IgD-negative memory B cell (primary cell): ENCODE measurements around the gene MRPS2. TPM values are rescaled to one million over a fixed set of nuclear protein-coding genes. Genes with fewer than 3 reads are reported as not detected.
"Not testable (repeated sequence)": the region's sequence is repeated elsewhere in the genome, so short reads cannot be mapped to it uniquely, and the experiment has no call there.

Source experiments
- H3K27ac Mint-ChIP-seq, 3 donors: one replicate each; pipeline ENCODE4 v1.8.0; 2020 to 2022; ENCODE audit warnings: mild to moderate bottlenecking in 3 of 3, mixed read lengths in 3 of 3, moderate library complexity in 1 of 3
- H3K27me3 Mint-ChIP-seq: one replicate; pipeline ENCODE4 v1.8.0; 2021; ENCODE audit warnings: mixed read lengths
- H3K36me3 Mint-ChIP-seq: one replicate; pipeline ENCODE4 v1.8.0; 2020; ENCODE audit warnings: mild to moderate bottlenecking, mixed read lengths
- H3K4me1 Mint-ChIP-seq, 3 donors: one replicate each; pipeline ENCODE4 v1.8.0; 2020 to 2022; ENCODE audit warnings: mixed read lengths in 3 of 3, mild to moderate bottlenecking in 1 of 3
- H3K4me3 Mint-ChIP-seq, 4 donors: one replicate each; pipeline ENCODE4 v1.8.0; 2020 to 2022; ENCODE audit warnings: mild to moderate bottlenecking in 4 of 4, mixed read lengths in 4 of 4, moderate library complexity in 3 of 4
- H3K9me3 Mint-ChIP-seq, 3 donors: one replicate each; pipeline ENCODE4 v1.8.0; 2020 to 2021; ENCODE audit warnings: mixed read lengths in 3 of 3, mild to moderate bottlenecking in 1 of 3
- polyA plus RNA-seq: library from polyadenylated mRNA; unstranded; fragments of 300-500 nt; fragmentation: Illumina TruSeq; gene quantifications from one replicate; pipeline ENCODE4 v1.2.3, GENCODE V29; 2021

MRPS2 gene
- polyA plus RNA-seq, 1 donor from 2014 or later: 65.7 TPM

DNA sequence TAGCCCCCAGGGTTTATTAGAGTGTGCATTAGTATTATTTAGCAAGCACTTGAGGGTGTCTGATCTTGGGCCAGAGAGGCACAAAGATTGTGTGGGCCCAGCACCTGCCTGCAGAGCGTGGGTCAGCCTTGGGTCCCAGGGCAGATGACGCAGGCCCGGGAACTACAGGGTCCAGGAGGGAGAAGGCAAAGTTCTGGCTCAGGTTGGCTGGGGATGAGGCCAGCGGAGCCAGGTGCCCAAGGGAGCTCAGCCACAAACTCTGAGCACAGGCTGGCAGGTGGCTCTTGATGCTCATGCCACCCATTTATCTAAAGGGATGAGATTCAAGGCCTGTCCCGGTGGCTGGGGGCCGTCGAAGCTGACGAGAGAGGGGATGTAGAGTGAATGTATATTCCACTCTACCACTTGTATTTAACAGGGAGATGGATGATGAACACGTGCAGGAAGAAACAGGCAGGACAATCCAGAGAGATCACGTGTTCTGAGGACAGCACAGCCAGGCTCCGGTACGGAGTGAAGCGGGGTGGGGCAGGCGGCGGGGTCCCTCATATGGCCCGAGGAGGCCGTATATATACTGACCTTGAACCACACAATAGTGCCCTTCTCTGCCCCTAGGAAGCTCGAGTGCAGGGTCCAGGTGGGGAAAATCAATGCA lies 44.6 kb downstream of the MRPS2 start:
- peaks cover 9% of the 10 kb centered on the region for H3K27me3 Mint-ChIP-seq
- no peaks in the 10 kb centered on the region for H3K4me1 Mint-ChIP-seq
- H3K4me3 Mint-ChIP-seq: peak overlapping the region in 1 of 4 donors; percentile 72
- no peak overlapping the region for H3K27ac Mint-ChIP-seq
- peaks cover 0 to 2% (median 0%) of the 10 kb centered on the region in 3 donors for H3K9me3 Mint-ChIP-seq
- peaks cover 2% of the 10 kb centered on the region for H3K36me3 Mint-ChIP-seq

DNA sequence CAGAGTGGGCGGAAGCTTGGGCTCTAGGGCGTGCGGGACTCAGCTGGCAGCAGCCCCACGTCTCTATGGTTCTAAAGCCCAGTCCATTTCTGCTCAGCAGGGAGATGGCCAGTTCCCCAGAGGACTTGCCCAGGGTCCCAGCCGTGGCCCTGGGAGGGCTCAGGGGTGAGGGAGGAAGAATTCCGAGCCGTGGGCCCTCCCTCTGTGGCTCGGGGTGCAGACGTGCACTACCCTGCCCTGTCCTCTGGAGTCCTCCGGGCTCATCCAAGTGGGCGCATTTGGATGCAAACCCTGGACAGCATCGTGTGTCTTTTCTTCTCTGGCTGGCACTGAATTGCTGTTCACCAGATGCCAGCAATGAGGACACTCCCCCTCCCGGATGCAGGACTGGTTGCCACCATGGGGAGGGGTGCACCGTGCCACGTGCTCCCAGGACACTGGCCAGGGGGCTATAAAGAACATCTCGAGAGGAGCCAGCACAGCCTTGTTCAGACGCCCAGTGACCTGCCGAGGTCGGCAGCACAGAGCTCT lies 45.2 kb downstream of the MRPS2 start, which contains the start of gene OBP2A:
OBP2A (plus strand) TSS at position 481 of the 531 bp plus-strand sequence. CDS start 55 bp downstream, outside the sequence.
- H3K9me3 Mint-ChIP-seq, H3K4me1 Mint-ChIP-seq, H3K36me3 Mint-ChIP-seq, H3K27me3 Mint-ChIP-seq, H3K27ac Mint-ChIP-seq: not testable (repeated sequence)
- H3K4me3 Mint-ChIP-seq: peak within 1 kb of the TSS in 1 of 4 donors; percentile 72

DNA sequence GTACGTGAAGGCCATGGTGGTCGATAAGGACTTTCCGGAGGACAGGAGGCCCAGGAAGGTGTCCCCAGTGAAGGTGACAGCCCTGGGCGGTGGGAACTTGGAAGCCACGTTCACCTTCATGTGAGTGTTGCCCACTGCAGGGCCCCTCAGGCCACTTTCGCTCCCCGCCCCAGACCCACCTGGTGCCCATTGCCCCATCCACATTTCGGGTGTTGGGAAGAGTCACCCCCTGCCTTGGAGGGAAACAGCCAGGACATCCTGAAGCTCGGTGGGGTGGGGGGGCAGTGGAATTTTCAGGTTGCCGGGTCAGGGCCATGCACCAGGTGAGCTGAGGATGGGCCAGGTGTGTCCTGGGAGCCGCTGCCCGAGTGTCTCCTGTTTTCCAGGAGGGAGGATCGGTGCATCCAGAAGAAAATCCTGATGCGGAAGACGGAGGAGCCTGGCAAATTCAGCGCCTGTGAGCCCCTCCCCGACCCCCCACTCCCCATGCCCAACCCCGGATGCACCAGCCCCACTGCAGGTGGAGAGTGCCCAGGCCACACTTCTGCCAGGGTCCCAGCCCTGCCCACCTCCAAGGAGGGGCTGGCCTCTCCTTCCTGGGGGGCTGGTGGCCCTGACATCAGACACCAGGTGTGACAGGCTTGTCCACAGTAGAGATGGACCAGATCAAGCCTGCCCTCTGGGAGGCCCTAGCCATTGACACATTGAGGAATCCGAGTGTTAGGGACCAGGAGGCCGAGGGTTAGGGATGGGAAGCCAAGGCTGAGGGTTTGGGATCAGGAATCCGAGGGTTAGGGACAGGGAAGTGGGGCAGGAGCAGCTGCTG lies 46.5 kb downstream of the MRPS2 start:
- H3K27ac Mint-ChIP-seq, H3K9me3 Mint-ChIP-seq, H3K4me3 Mint-ChIP-seq, H3K27me3 Mint-ChIP-seq, H3K4me1 Mint-ChIP-seq, H3K36me3 Mint-ChIP-seq: not testable (repeated sequence)

DNA sequence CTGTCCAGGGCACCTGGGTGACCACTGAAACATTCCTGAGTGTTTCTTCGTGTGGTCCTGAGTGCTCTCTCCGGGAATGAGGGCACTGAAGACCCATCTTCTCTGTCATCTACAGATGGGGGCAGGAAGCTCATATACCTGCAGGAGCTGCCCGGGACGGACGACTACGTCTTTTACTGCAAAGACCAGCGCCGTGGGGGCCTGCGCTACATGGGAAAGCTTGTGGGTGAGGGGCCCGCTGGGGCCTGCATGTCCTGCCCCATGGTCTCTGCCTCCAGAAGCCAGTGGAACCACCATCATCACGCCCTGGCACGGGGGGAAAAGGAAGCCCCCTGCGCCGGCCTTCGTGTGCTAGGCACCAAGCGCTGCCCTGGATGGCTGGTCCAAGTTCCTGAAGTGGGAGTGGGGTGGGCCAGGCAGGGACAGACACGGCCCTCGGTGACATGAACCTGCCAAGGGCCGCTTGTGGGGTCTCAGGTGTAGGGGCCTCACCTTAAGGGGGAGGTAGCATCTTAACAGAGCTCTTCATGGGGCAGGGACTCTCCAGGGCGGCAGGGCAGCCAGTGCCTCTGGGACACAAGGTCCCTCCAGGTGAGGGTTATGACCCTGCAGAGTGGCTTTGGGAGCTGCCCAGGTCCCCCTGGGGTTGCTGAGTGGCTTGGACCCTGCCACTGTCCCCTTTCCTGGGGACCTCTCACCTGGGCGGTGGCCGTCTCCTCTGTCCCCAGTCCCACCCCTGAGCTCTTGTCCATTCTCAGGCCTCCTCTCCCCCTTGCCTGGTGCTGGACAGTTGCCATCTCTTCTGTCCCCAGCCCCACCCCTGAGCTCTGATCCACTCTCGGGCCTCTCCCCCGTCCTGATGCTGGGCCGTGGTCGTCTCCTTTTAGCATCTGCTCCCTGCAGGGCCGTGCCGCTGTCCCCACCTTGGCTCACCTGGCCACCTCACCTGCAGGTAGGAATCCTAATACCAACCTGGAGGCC lies 47.6 kb downstream of the MRPS2 start:
- H3K4me1 Mint-ChIP-seq: no peaks in the 10 kb centered on the region
- H3K9me3 Mint-ChIP-seq: peaks cover 0 to 2% (median 0%) of the 10 kb centered on the region in 3 donors
- H3K27me3 Mint-ChIP-seq: peaks cover 7% of the 10 kb centered on the region
- H3K36me3 Mint-ChIP-seq: peaks cover 2% of the 10 kb centered on the region
- no peak overlapping the region for H3K4me3 Mint-ChIP-seq
- H3K27ac Mint-ChIP-seq: no peak overlapping the region

DNA sequence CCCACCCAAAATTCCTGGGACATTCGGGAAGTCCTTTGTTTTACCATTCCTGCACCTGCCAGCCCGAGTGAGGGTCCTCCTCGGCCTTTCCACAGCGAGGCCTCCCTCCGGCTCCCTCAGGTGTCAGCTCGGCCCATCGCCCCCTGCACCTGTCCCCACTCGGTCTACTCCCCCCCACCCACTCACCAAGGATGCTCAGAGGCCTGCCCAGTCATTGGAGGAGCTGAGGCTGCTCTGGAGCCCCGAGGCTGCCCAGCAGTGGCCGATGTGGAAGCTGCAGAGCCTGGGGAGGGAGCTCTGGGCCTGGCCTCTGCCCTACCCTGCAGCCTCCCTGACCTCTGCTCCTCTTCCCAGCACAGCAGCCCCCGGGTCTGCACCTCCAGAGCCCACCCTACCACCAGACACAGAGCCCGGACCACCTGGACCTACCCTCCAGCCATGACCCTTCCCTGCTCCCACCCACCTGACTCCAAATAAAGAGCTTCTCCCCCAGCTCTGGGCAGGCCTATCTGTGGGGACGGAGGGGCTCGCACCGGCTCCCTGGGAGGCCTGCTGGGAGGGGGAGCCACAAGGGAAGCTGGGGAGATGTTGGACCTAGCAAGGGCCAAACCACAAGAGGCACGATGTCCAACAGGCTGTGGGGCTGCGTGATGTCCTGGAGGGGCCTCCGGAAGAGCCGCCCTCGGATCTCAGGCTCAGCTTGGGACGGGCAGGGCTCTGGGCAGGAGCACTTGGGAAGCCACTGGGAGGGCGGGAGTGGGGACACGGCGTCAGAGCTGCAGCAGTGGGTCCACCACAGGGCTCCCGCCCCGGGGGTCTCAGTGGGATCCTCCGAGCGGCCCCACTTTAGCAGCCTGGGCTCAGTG lies 49.2 kb downstream of the MRPS2 start:
- not testable (repeated sequence) for H3K9me3 Mint-ChIP-seq, H3K4me3 Mint-ChIP-seq, H3K36me3 Mint-ChIP-seq, H3K27ac Mint-ChIP-seq, H3K27me3 Mint-ChIP-seq, H3K4me1 Mint-ChIP-seq

DNA sequence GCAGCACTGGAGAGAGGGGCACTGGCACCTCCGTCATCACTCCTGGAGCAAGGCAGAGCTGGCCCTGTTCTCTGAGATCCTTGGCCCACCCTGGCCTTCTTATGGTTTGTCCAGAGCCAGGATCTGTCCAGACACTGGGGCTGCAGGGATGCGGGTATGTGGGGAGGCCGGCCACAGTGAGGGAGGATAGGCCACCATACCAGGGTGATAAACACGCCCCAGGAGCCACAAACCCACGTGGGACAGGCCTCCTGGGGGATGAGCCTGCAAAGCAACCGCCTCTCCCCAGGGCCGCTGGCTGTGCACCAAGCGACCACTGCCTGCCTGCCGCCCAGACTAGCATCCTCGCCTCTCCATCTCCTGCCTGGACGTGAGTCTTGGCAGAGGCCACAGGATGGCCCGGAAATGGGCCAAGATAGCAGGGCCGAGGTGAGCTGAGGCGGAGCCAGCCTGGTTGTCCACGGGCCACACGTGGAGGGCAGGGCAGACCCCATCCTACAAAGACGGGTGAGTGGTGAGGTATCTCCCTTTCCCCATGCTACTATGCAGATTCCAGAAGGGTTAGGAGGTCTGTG lies 49.9 kb downstream of the MRPS2 start:
- no peak overlapping the region for H3K27ac Mint-ChIP-seq
- no peaks in the 10 kb centered on the region for H3K4me1 Mint-ChIP-seq
- H3K4me3 Mint-ChIP-seq: no peak overlapping the region
- no peaks in the 10 kb centered on the region for H3K27me3 Mint-ChIP-seq
- peaks cover 5% of the 10 kb centered on the region for H3K36me3 Mint-ChIP-seq
- peaks cover 0 to 7% (median 0%) of the 10 kb centered on the region in 3 donors for H3K9me3 Mint-ChIP-seq

DNA sequence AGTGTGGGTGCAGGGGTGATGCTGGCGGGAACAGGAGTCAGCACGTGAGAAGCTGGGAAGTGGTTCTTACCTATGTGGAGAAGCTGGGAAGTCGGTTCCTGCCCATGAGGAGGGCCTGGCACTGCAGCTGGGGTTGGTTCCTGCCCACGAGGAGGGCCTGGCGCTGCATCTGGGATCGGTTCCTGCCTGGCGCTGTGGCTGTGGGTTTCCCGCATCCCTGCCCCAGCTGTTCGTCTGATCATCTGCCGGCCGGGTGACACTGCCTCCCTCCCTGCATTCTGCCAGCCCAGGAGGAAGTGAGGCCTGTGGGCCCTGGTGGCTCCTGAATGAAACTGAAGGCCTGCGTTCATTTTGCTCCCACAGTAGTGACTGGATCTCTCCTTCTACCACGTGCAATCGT lies 50.5 kb downstream of the MRPS2 start:
- no peak overlapping the region for H3K27ac Mint-ChIP-seq
- no peaks in the 10 kb centered on the region for H3K27me3 Mint-ChIP-seq
- H3K4me1 Mint-ChIP-seq: no peaks in the 10 kb centered on the region
- peaks cover 5% of the 10 kb centered on the region for H3K36me3 Mint-ChIP-seq
- H3K9me3 Mint-ChIP-seq: peaks cover 0 to 7% (median 0%) of the 10 kb centered on the region in 3 donors
- H3K4me3 Mint-ChIP-seq: no peak overlapping the region

DNA sequence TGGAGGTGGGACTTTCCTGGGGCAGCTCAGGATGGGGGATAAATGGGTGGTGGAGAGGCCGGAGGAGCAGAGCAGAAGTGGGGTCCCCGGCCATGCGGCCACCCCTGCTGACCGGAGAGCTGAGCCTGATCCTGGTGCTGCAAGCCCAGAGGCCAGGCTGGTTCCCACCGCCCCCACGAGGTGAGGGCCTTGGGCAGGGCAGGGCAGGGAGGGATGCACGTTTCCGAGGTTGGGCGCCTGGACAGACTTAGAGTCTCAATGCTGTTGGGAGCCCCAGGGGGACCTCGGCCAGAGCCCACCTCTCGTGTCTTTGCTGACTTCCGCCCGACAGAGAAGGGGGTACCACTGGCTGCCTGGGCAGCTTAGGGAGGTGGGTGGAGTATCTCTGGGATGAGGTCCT lies 51.0 kb downstream of the MRPS2 start:
- Mint-ChIP-seq H3K27ac (no peak overlapping the region), H3K27me3 (no peaks in the 10 kb centered on the region), H3K36me3 (peaks cover 5% of the 10 kb centered on the region), H3K4me3 (no peak overlapping the region), H3K9me3 (peaks cover 0 to 7% (median 0%) of the 10 kb centered on the region in 3 donors), H3K4me1 (no peaks in the 10 kb centered on the region)

DNA sequence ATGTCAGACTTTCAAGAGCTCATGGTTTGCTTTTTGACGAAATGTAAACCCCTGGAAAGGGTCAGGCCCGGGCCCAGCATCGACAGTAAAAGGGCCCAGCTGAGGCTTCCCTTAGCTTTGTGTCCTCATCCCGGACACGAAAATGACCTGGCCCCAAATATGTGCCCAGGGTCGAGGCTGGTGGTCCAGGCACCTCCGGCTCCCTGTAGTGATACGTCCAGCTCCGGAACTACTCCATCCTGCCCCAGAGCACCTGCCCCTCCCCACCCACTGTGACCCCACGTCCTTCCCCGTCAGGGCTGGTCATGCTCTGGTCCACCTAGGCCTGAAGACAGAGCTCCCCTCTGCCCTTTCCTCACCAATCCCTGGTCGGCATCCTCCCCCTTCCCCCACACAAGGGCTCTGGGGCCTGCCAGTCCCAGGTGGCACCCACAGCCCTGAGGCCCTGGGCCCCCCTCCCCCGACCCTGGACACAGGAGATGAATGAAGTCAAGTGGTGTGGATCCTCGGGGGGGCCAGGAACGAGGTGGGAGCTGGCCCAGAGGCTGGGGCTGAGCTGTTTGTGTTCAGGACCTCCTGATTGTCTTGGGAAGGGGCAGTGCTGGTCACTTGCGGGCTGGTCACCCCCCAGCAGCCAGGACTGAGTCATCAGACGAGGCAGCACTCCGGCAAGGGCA lies 51.7 kb downstream of the MRPS2 start:
- H3K27me3 Mint-ChIP-seq: no peaks in the 10 kb centered on the region
- peaks cover 0 to 7% (median 0%) of the 10 kb centered on the region in 3 donors for H3K9me3 Mint-ChIP-seq
- no peak overlapping the region for H3K27ac Mint-ChIP-seq
- peaks cover 5% of the 10 kb centered on the region for H3K36me3 Mint-ChIP-seq
- H3K4me3 Mint-ChIP-seq: no peak overlapping the region
- no peaks in the 10 kb centered on the region for H3K4me1 Mint-ChIP-seq

DNA sequence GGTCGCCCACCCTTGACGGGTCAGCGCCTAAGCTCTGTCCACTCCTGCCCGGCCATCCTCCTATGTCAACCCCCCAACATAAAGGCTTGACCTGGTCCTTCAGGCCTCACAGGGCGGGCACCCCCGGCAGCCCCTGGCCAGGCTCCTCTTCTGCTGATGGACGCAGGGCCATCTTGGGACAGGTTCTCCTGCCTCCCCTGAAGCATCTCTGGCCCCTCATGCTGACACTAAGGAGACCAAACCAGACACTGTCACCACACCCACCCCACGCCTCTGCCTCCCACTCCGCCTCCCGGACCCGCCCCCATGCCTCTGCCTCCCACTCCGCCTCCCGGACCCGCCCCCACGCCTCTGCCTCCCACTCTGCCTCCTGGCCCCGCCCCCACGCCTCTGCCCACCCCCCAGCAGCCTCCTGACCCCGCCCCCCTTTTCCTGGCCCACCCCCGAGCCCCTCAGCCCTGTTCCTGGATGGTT lies 52.3 kb downstream of the MRPS2 start:
- Mint-ChIP-seq H3K4me1 (no peaks in the 10 kb centered on the region), H3K4me3 (no peak overlapping the region), H3K27me3 (no peaks in the 10 kb centered on the region), H3K36me3 (peaks cover 5% of the 10 kb centered on the region), H3K27ac (no peak overlapping the region), H3K9me3 (peaks cover 0 to 7% (median 0%) of the 10 kb centered on the region in 3 donors)
